ENCODE measurements around the gene TMEM108. TPM values are rescaled to one million over a fixed set of nuclear protein-coding genes. Genes with fewer than 3 reads are reported as not detected.

The TMEM108 gene
- total RNA-seq, 1 donor from 2014 or later, result 6.1 TPM

DNA sequence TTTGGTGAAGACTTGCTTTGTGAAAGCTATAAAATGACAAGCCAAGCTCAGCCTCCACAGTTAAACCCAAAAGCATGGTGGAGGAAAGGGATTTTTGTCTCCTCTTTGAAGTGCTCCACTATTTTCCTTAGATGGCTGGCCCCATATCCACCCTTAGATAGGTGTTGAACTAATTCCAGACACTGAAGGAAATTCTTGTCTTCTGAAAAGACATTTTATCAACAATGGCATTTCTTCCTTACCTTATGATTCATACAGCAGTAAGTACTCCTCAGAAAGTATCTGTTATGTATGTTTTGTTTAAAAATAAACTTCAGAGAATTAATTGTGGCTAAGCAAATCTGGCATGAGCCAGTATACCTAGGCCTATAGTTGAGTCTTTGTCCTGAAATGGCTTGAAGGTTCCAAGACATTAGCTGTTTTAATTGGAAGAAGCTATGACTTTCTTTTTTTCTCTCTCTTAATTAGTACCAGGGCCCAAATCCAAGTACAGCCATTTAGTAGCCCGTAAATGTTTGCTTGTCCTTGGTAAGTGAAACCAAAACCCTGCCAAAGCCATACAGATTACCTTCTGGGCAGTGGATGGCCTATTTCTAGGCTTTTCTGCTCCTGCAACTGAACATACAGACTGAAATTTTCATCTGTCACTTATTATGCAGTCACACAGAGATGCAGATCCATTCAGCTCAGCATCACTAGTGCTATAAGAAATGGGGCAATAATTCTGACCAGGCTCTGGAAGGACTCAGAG, 356.5 kb downstream of the TMEM108 start:
- Mint-ChIP-seq H3K9me3 (ENCODE audit: low read depth) (no peaks in the 10 kb centered on the region), H3K36me3 (ENCODE audit: insufficient read depth) (peaks cover 1% of the 10 kb centered on the region), H3K27me3 (no peaks in the 10 kb centered on the region), H3K4me1 (ENCODE audit: low read depth) (no peaks in the 10 kb centered on the region), H3K4me3 (ENCODE audit: low read depth) (no peak overlapping the region), H3K27ac (no peak overlapping the region)
- DNase-seq (ENCODE audit: low spot score, unreplicated experiment), result no peak
- TF ChIP-seq, protein P1, sequence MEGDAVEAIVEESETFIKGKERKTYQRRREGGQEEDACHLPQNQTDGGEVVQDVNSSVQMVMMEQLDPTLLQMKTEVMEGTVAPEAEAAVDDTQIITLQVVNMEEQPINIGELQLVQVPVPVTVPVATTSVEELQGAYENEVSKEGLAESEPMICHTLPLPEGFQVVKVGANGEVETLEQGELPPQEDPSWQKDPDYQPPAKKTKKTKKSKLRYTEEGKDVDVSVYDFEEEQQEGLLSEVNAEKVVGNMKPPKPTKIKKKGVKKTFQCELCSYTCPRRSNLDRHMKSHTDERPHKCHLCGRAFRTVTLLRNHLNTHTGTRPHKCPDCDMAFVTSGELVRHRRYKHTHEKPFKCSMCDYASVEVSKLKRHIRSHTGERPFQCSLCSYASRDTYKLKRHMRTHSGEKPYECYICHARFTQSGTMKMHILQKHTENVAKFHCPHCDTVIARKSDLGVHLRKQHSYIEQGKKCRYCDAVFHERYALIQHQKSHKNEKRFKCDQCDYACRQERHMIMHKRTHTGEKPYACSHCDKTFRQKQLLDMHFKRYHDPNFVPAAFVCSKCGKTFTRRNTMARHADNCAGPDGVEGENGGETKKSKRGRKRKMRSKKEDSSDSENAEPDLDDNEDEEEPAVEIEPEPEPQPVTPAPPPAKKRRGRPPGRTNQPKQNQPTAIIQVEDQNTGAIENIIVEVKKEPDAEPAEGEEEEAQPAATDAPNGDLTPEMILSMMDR (IDR thresholded peaks at IDR 0.05; ENCODE audit: unreplicated experiment), result no peak

DNA sequence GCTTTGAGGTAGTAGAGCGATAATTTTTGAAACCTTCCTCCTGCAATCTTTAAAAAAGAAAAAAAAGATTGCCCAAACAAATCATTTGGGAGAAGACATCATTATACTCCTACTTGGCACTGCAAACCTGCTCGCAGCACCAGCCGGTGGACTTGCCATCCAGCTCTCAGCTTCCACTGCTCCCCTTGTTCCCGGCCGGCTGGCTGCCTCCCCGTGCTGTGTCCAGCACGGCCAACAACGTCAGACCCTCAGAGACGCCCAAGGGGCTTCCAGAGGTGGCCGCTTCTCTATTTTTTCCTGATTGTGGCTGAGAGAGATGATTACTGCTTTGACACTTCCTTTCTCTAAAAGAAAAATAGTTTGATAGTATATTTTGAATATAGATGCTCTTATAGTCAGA, 358.7 kb downstream of the TMEM108 start:
- Mint-ChIP-seq H3K4me3 (ENCODE audit: low read depth) (no peak overlapping the region), H3K4me1 (ENCODE audit: low read depth) (no peaks in the 10 kb centered on the region), H3K36me3 (ENCODE audit: insufficient read depth) (peaks cover 1% of the 10 kb centered on the region), H3K9me3 (ENCODE audit: low read depth) (no peaks in the 10 kb centered on the region), H3K27ac (no peak overlapping the region), H3K27me3 (no peaks in the 10 kb centered on the region)
- DNase-seq (ENCODE audit: low spot score, unreplicated experiment), result no peak
- TF ChIP-seq, protein P1 (IDR thresholded peaks at IDR 0.05; ENCODE audit: unreplicated experiment), result no peak

DNA sequence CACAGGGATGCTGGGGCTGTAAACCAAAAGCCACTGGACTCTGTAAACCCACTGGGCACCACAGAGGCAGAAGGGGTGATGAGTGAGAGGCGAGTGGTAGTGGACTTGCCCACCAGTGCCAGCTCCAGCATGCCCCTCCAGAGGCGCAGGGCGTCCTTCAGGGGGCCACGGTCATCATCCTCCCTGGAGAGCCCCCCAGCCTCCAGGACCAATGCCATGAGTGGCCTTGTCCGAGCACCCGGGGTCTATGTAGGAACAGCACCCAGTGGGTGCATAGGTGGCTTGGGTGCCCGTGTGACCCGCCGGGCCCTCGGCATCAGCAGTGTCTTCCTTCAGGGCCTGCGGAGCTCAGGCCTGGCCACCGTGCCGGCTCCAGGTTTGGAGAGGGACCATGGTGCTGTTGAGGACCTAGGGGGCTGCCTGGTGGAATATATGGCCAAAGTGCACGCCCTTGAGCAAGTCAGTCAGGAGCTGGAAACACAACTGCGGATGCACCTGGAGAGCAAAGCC, 361.9 kb downstream of the TMEM108 start, which contains the start of gene BFSP2:
TSS of gene BFSP2 (plus strand) at position 51 of the 510 bp plus-strand sequence. CDS start at position 79, 28 bp downstream.
- TF ChIP-seq, protein P1 (IDR thresholded peaks at IDR 0.05; ENCODE audit: unreplicated experiment), result no peak
- Mint-ChIP-seq H3K27me3 (no peaks in the 10 kb centered on the region), H3K9me3 (ENCODE audit: low read depth) (no peaks in the 10 kb centered on the region), H3K4me3 (ENCODE audit: low read depth) (no peak within 1 kb of the TSS), H3K4me1 (ENCODE audit: low read depth) (peaks cover 4% of the 10 kb centered on the region), H3K36me3 (ENCODE audit: insufficient read depth) (no peaks in the 10 kb centered on the region), H3K27ac (no peak within 1 kb of the TSS)
- DNase-seq (ENCODE audit: low spot score, unreplicated experiment), result no peak

DNA sequence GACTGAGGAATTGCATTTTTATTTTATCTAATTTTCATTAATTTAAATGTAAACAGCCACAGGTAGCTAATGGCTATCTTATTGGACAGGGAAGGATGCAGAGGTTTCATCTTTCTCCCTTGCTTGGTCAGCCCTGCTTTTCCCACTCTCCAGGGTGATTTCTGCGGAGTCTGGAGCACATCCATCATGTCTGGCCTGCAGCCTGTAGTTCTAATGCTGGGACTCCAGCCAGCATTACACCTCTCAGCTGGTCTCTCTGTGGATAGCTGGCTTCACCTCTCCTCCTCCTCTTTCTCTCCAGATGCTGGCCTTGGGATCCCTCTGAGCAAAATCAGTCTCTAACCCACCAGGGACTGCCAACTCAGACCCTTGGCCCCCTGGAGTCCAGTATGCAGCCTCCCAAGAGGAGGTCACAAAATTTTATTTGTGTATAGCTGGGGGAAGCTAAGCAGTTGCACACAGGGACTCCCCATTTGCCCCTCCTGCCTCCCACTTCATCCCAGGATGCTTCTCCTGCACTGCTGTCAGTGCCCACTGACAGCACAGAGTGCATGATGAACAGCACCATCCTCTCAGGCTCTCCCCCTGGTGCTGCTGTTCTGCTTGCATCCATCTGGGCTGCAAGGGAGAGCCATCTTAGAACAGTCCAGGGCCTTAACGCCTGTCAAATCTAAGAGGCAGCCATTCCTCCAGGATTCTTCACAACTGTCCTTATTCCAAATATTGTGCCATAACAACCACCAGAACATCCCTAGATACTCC, 363.4 kb downstream of the TMEM108 start:
- TF ChIP-seq, protein P1 (IDR thresholded peaks at IDR 0.05; ENCODE audit: unreplicated experiment), result no peak
- Mint-ChIP-seq H3K27ac (no peak overlapping the region), H3K4me1 (ENCODE audit: low read depth) (peaks cover 9% of the 10 kb centered on the region), H3K27me3 (no peaks in the 10 kb centered on the region), H3K36me3 (ENCODE audit: insufficient read depth) (no peaks in the 10 kb centered on the region), H3K4me3 (ENCODE audit: low read depth) (no peak overlapping the region), H3K9me3 (ENCODE audit: low read depth) (no peaks in the 10 kb centered on the region)
- no peak for DNase-seq (ENCODE audit: low spot score, unreplicated experiment)

DNA sequence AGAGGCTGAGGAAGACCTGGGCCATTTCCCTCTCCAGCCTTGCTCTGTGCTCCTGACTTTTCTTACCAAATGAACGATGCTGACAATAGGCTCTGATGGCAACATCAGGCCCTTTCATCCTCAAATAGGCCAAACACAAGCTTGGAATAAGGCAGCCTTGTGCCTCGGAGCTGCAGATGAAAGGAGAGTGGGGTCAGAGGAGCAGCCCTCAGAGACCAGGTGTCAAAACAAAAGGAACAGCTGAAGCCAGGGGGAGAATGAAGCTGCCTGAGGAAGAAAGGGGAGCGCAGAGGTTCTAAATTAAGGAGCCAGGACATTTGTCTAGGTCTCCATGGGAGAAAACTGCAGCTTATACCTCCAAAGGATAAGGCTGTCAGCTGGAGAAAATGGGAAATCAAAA, 366.7 kb downstream of the TMEM108 start:
- Mint-ChIP-seq H3K9me3 (ENCODE audit: low read depth) (no peaks in the 10 kb centered on the region), H3K4me1 (ENCODE audit: low read depth) (peaks cover 9% of the 10 kb centered on the region), H3K4me3 (ENCODE audit: low read depth) (no peak overlapping the region), H3K27ac (peak overlapping the region; percentile 56), H3K36me3 (ENCODE audit: insufficient read depth) (no peaks in the 10 kb centered on the region), H3K27me3 (no peaks in the 10 kb centered on the region)
- no peak for DNase-seq (ENCODE audit: low spot score, unreplicated experiment)
- TF ChIP-seq, protein P1 (IDR thresholded peaks at IDR 0.05; ENCODE audit: unreplicated experiment), result no peak
